ENCODE data around the gene SRGAP1. TPM values are rescaled to one million over a fixed set of nuclear protein-coding genes. Genes with fewer than 3 reads are reported as not detected.

Gene SRGAP1
- polyA plus RNA-seq, 1 donor (not counting 4 experiments of a cell fraction or from before 2014, with no cell fraction given), result 4.5 TPM

DNA sequence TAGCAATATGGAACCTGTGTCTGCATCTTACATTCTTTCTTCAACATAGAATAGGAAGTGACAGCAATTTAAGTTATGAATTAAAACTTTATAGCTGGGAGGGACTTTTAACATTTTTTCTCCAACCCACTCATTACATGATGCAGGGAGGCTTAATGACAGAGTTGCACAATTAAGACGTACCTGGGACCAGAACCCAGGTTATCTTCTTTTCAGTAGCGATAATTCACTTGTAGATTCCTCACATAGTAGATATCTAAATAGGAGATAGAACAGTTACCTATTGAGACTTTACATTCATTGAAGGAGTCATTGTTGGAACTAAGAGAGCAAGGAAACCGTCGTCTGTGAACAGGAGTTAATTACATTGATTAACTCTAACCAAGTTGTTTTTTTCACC lies 5.1 kb downstream of the SRGAP1 start:
- H3K36me3 ChIP-seq (ENCODE audit: control insufficient read depth in 2 of 2, extremely low read depth in 1 of 2, insufficient read depth in 2 of 2, low read length in 2 of 2), result peaks cover 0 to 14% of the 10 kb centered on the region in 2 experiments
- no peak overlapping the region for H3K4me2 ChIP-seq (ENCODE audit: control insufficient read depth, extremely low read depth, insufficient read depth, low read depth, low read length)
- no peak overlapping the region for H3K4me3 ChIP-seq (ENCODE audit: control insufficient read depth in 2 of 3, extremely low read depth in 1 of 3, insufficient read depth in 2 of 3, low read depth in 1 of 3, low read length in 3 of 3)
- peaks cover 93% of the 10 kb centered on the region for H3K79me2 ChIP-seq (ENCODE audit: control insufficient read depth, insufficient read depth, low read length)
- H3K27ac ChIP-seq (ENCODE audit: control insufficient read depth, insufficient read depth, low read length), result no peak overlapping the region
- H3K9me1 ChIP-seq (ENCODE audit: control insufficient read depth, extremely low read depth, insufficient read depth, low read length), result peaks cover 4% of the 10 kb centered on the region
- FAIRE-seq (no peak), DNase-seq (ENCODE audit: low read depth, low spot score) (no peak)
- H3K4me1 ChIP-seq (ENCODE audit: control insufficient read depth, extremely low read depth, insufficient read depth, low read length), result peaks cover 23% of the 10 kb centered on the region
- no peak overlapping the region for H2AFZ ChIP-seq (ENCODE audit: control insufficient read depth, low read length)
- no peaks in the 10 kb centered on the region for H3K27me3 ChIP-seq (ENCODE audit: control insufficient read depth, extremely low read depth, insufficient read depth, low read length)
- H3K9me3 ChIP-seq (ENCODE audit: control insufficient read depth, low read depth, low read length), result no peaks in the 10 kb centered on the region
- TF ChIP-seq, protein P1, sequence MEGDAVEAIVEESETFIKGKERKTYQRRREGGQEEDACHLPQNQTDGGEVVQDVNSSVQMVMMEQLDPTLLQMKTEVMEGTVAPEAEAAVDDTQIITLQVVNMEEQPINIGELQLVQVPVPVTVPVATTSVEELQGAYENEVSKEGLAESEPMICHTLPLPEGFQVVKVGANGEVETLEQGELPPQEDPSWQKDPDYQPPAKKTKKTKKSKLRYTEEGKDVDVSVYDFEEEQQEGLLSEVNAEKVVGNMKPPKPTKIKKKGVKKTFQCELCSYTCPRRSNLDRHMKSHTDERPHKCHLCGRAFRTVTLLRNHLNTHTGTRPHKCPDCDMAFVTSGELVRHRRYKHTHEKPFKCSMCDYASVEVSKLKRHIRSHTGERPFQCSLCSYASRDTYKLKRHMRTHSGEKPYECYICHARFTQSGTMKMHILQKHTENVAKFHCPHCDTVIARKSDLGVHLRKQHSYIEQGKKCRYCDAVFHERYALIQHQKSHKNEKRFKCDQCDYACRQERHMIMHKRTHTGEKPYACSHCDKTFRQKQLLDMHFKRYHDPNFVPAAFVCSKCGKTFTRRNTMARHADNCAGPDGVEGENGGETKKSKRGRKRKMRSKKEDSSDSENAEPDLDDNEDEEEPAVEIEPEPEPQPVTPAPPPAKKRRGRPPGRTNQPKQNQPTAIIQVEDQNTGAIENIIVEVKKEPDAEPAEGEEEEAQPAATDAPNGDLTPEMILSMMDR (optimal IDR thresholded peaks at IDR 0.05 in 1 of 3, IDR thresholded peaks at IDR 0.05 in 1 of 3, conservative IDR thresholded peaks at IDR 0.05 in 1 of 3; ENCODE audit: extremely low read depth in 1 of 3, insufficient read depth in 2 of 3, low read length in 3 of 3), result no peak
- no peak for TF ChIP-seq EZH2 (IDR thresholded peaks at IDR 0.05; ENCODE audit: low read length)
- dilution Hi-C loops (cut with MboI; ENCODE audit: extremely low pct_ligation_motif_present, low sequenced_read_pairs), result loop anchor here (25.0 kb wide), 1 partner anchor 413 kb away; no protein-coding TSS in a partner anchor
- H4K20me1 ChIP-seq (ENCODE audit: control insufficient read depth, extremely low read depth, insufficient read depth, low read length), result peaks cover 3% of the 10 kb centered on the region
- no peak overlapping the region for H3K9ac ChIP-seq (ENCODE audit: control insufficient read depth, extremely low read depth, insufficient read depth, low read length)

DNA sequence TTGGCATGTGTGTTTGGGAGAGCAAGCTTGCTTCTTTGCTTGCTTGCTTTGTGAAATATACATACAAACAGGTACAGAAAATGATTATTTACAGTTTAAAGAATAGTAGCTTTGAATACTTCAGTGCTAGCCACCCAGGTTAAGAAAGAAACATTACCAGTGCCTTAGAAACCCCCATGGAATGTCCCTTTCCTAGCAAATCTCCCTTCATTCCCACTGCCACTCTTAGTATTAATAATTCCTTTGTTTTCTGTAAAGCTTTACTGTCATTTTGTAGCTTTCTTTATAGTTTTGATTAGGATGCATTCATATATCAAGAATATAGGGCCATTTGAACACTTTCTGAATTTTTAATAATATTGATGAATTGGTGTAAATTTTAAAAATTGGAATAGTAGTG lies 9.5 kb downstream of the SRGAP1 start:
- H3K4me2 ChIP-seq (ENCODE audit: control insufficient read depth, extremely low read depth, insufficient read depth, low read depth, low read length), result no peak overlapping the region
- peaks cover 3% of the 10 kb centered on the region for H4K20me1 ChIP-seq (ENCODE audit: control insufficient read depth, extremely low read depth, insufficient read depth, low read length)
- H3K9me1 ChIP-seq (ENCODE audit: control insufficient read depth, extremely low read depth, insufficient read depth, low read length), result peaks cover 2% of the 10 kb centered on the region
- H3K36me3 ChIP-seq (ENCODE audit: control insufficient read depth in 2 of 2, extremely low read depth in 1 of 2, insufficient read depth in 2 of 2, low read length in 2 of 2), result peaks cover 0 to 4% of the 10 kb centered on the region in 2 experiments
- no peak overlapping the region for H3K4me3 ChIP-seq (ENCODE audit: control insufficient read depth in 2 of 3, extremely low read depth in 1 of 3, insufficient read depth in 2 of 3, low read depth in 1 of 3, low read length in 3 of 3)
- no peak for TF ChIP-seq EZH2 (IDR thresholded peaks at IDR 0.05; ENCODE audit: low read length)
- TF ChIP-seq, protein P1 (optimal IDR thresholded peaks at IDR 0.05 in 1 of 3, IDR thresholded peaks at IDR 0.05 in 1 of 3, conservative IDR thresholded peaks at IDR 0.05 in 1 of 3; ENCODE audit: extremely low read depth in 1 of 3, insufficient read depth in 2 of 3, low read length in 3 of 3), result no peak
- dilution Hi-C loops (cut with MboI; ENCODE audit: extremely low pct_ligation_motif_present, low sequenced_read_pairs), result no loop called here
- no peak overlapping the region for H3K9ac ChIP-seq (ENCODE audit: control insufficient read depth, extremely low read depth, insufficient read depth, low read length)
- H3K4me1 ChIP-seq (ENCODE audit: control insufficient read depth, extremely low read depth, insufficient read depth, low read length), result peaks cover 5% of the 10 kb centered on the region
- no peak overlapping the region for H3K27ac ChIP-seq (ENCODE audit: control insufficient read depth, insufficient read depth, low read length)
- no peak for DNase-seq (ENCODE audit: low read depth, low spot score)
- H3K79me2 ChIP-seq (ENCODE audit: control insufficient read depth, insufficient read depth, low read length), result peaks cover 85% of the 10 kb centered on the region
- H3K27me3 ChIP-seq (ENCODE audit: control insufficient read depth, extremely low read depth, insufficient read depth, low read length), result no peaks in the 10 kb centered on the region
- H3K9me3 ChIP-seq (ENCODE audit: control insufficient read depth, low read depth, low read length), result no peaks in the 10 kb centered on the region
- no peak for FAIRE-seq
- no peak overlapping the region for H2AFZ ChIP-seq (ENCODE audit: control insufficient read depth, low read length)
